PC-9 (cell line): Measurements from ENCODE around the gene HSD17B2.

Experiments
- EZH2 ChIP-seq: fragments of 200-600 bp; sonication (generic); IDR thresholded peaks from 2 replicates; pipeline ENCODE4 v1.8.0; 2017; ENCODE audit warnings: antibody characterized with exemption, low read depth
- TF ChIP-seq, protein P1 (sequence below): fragments of 200-600 bp; sonication (generic); conservative IDR thresholded peaks from 2 replicates; pipeline ENCODE4 v1.6.1; 2017; ENCODE audit warnings: mixed run types, antibody characterized with exemption, mild to moderate bottlenecking, moderate library complexity

DNA sequence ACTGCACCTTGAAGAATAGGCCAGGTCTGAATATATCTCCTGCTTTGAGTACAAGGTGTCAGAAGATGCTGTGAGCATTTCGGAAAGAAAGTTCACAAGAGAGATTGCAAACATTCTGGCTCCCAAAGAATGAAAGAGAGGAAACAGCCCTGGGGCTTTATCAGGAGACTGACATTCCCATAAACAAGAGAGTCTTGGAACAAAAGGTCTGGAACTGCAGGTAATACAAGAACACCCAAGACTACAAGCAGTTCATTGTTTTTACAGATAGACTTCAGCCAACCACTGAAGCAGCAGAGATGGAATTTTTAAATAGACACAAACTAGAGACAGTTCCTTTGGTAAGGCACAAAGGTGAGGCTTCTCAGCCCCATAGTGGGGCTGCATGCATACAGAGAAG is 14.4 kb downstream of the HSD17B2 start:
- TF ChIP-seq, protein P1, sequence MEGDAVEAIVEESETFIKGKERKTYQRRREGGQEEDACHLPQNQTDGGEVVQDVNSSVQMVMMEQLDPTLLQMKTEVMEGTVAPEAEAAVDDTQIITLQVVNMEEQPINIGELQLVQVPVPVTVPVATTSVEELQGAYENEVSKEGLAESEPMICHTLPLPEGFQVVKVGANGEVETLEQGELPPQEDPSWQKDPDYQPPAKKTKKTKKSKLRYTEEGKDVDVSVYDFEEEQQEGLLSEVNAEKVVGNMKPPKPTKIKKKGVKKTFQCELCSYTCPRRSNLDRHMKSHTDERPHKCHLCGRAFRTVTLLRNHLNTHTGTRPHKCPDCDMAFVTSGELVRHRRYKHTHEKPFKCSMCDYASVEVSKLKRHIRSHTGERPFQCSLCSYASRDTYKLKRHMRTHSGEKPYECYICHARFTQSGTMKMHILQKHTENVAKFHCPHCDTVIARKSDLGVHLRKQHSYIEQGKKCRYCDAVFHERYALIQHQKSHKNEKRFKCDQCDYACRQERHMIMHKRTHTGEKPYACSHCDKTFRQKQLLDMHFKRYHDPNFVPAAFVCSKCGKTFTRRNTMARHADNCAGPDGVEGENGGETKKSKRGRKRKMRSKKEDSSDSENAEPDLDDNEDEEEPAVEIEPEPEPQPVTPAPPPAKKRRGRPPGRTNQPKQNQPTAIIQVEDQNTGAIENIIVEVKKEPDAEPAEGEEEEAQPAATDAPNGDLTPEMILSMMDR: no peak
- TF ChIP-seq EZH2: no peak
